HCT116 (cell line): ENCODE data around the gene UTP20. TPM values are rescaled to one million over a fixed set of nuclear protein-coding genes. Genes with fewer than 3 reads are reported as not detected.

Source experiments
- ATAC-seq: fragments of 200-7000 bp; cut with Tn5 transposase; 2 replicates; pipeline ENCODE4 v1.9.1; 2020; ENCODE audit warnings: mild to moderate bottlenecking, moderate library complexity
- BruUV-seq: library from RNA; stranded (reverse); fragments of 400-500 nt; replicated peaks from 2 replicates; lab custom pipeline; 2021; lab: Mats Ljungman, UMichigan
- CTCF ChIA-PET: fragments of 300-600 bp; sonication (Branson Sonifier 250); formaldehyde crosslinking; loops from one replicate; lab custom pipeline; 2021; ENCODE audit warnings: antibody characterized with exemption; lab: Charles Lee
- POLR2A ChIA-PET: fragments of 300-600, 350-600 bp; sonication (Branson Sonifier 250); formaldehyde crosslinking; loops from one replicate; lab custom pipeline; 2021; ENCODE audit warnings: antibody characterized with exemption; lab: Charles Lee
- RAD21 ChIA-PET, 2 experiments: fragments of 300-600 bp; sonication (Branson Sonifier 250); formaldehyde crosslinking; loops; one replicate each; lab custom pipeline; 2023; ENCODE audit warnings: low total read pairs in 2 of 2; ENCODE audit not compliant: uncharacterized antibody in 2 of 2, unreplicated experiment in 2 of 2, low non-redundant PET in 1 of 2; lab: Charles Lee
- DNase-seq: peaks from one replicate; pipeline ENCODE4 v3.0.0-alpha.2; 2010; ENCODE audit warnings: low read depth, low spot score
- H2AFZ ChIP-seq: fragments of 200-600 bp; shearing (Covaris generic), sonication (generic); 2 replicates; pipeline ENCODE4 v1.6.1; 2017; ENCODE audit warnings: low read depth, mixed run types, mixed read lengths, antibody characterized with exemption, low read length; ENCODE audit not compliant: poor library complexity, severe bottlenecking
- H3K27ac ChIP-seq: 2 replicates; pipeline ENCODE4 v1.5.1; 2012; ENCODE audit warnings: low read depth, low read length
- H3K27me3 ChIP-seq: fragments of 200-600 bp; sonication (generic); 2 replicates; pipeline ENCODE4 v1.6.1; 2016; ENCODE audit warnings: mixed run types, low read length, mixed read lengths; ENCODE audit not compliant: insufficient read depth
- H3K36me3 ChIP-seq, 2 experiments: fragments of 200-500 bp in 1 of 2; fragments of 200-600 bp in 1 of 2; sonication (Bioruptor generic) in 1 of 2; sonication (generic) in 1 of 2; 2 replicates each; pipeline versions ENCODE4 v1.5.1 to v1.6.1; 2014 to 2016; ENCODE audit warnings: low read length in 2 of 2, inconsistent platforms in 1 of 2, mixed read lengths in 1 of 2, mixed run types in 1 of 2; ENCODE audit not compliant: insufficient read depth in 2 of 2, control insufficient read depth in 1 of 2
- H3K4me1 ChIP-seq, 2 experiments: fragments of 200-600 bp in 1 of 2; sonication (generic) in 1 of 2; 2 replicates each; pipeline versions ENCODE4 v1.5.1 to v1.6.1; 2012 to 2017; ENCODE audit warnings: low read length in 2 of 2, inconsistent platforms in 1 of 2, mild to moderate bottlenecking in 1 of 2, mixed read lengths in 1 of 2, mixed run types in 1 of 2, moderate library complexity in 1 of 2; ENCODE audit not compliant: insufficient read depth in 2 of 2, control insufficient read depth in 1 of 2
- H3K4me2 ChIP-seq: fragments of 200-600 bp; sonication (generic); 2 replicates; pipeline ENCODE4 v1.6.1; 2017; ENCODE audit warnings: mixed run types, low read length, mixed read lengths
- H3K4me3 ChIP-seq, 2 experiments: fragments of 200-600 bp in 1 of 2; sonication (generic) in 1 of 2; replicated peaks in 1 of 2; 2 replicates each; pipeline ENCODE4 v1.5.1; 2011 to 2016; ENCODE audit warnings: low read length in 2 of 2, control low read depth in 1 of 2, low read depth in 1 of 2, mild to moderate bottlenecking in 1 of 2, mixed read lengths in 1 of 2, mixed run types in 1 of 2
- H3K79me2 ChIP-seq: fragments of 200-600 bp; sonication (generic); 2 replicates; pipeline ENCODE4 v1.6.1; 2017; ENCODE audit warnings: mild to moderate bottlenecking, mixed run types, low read length, moderate library complexity, mixed read lengths; ENCODE audit not compliant: insufficient read depth
- H3K9ac ChIP-seq: fragments of 200-600 bp; sonication (generic); 2 replicates; pipeline ENCODE4 v1.6.1; 2016; ENCODE audit warnings: low read length, mixed read lengths
- H3K9me2 ChIP-seq: fragments of 200-600 bp; sonication (generic), shearing (Covaris generic); 2 replicates; pipeline ENCODE4 v1.6.1; 2017; ENCODE audit warnings: mixed run types, mild to moderate bottlenecking, moderate library complexity; ENCODE audit not compliant: insufficient read depth
- H3K9me3 ChIP-seq, 2 experiments: fragments of 200-500 bp in 1 of 2; fragments of 200-600 bp in 1 of 2; sonication (Bioruptor generic) in 1 of 2; sonication (generic) in 1 of 2; 2 replicates each; pipeline ENCODE4 v1.6.1; 2014 to 2017; ENCODE audit warnings: low read length in 2 of 2, mixed read lengths in 2 of 2, inconsistent platforms in 1 of 2, low read depth in 1 of 2, mild to moderate bottlenecking in 1 of 2, mixed run types in 1 of 2, moderate library complexity in 1 of 2; ENCODE audit not compliant: control insufficient read depth in 1 of 2, insufficient read depth in 1 of 2
- H4K20me1 ChIP-seq: fragments of 200-600 bp; sonication (generic), shearing (Covaris generic); 2 replicates; pipeline ENCODE4 v1.6.1; 2017; ENCODE audit warnings: mixed run types, mild to moderate bottlenecking, moderate library complexity; ENCODE audit not compliant: insufficient read depth
- ATF3 ChIP-seq: IDR thresholded peaks from 2 replicates; pipeline ENCODE4 v1.6.1; 2012
- CEBPB ChIP-seq: IDR thresholded peaks from 2 replicates; pipeline ENCODE4 v1.6.1; 2012; ENCODE audit warnings: low read depth
- CTCF ChIP-seq, 3 experiments: fragments of 200-600 bp in 1 of 3; sonication (generic) in 1 of 3; IDR thresholded peaks in 2 of 3; conservative IDR thresholded peaks in 1 of 3; 2 replicates each; pipeline ENCODE4 v1.5.1; 2012 to 2017; ENCODE audit warnings: low read depth in 2 of 3, low read length in 2 of 3, antibody characterized with exemption in 1 of 3, borderline replicate concordance in 1 of 3, control low read depth in 1 of 3, mild to moderate bottlenecking in 1 of 3, mixed read lengths in 1 of 3, mixed run types in 1 of 3, moderate library complexity in 1 of 3; ENCODE audit not compliant: insufficient read depth in 1 of 3
- FOSL1 ChIP-seq: IDR thresholded peaks from 2 replicates; pipeline ENCODE4 v1.6.1; 2012; ENCODE audit warnings: low read depth
- JUND ChIP-seq: IDR thresholded peaks from 2 replicates; pipeline ENCODE4 v1.6.1; 2012
- RAD21 ChIP-seq: IDR thresholded peaks from 2 replicates; pipeline ENCODE4 v1.6.1; 2012; ENCODE audit warnings: low read depth, mild to moderate bottlenecking
- REST ChIP-seq: IDR thresholded peaks from 2 replicates; pipeline ENCODE4 v1.6.1; 2012; ENCODE audit warnings: low read depth
- SP1 ChIP-seq: IDR thresholded peaks from 2 replicates; pipeline ENCODE4 v1.6.1; 2012; ENCODE audit warnings: low read depth
- TCF7L2 ChIP-seq: IDR thresholded peaks from 2 replicates; pipeline ENCODE4 v1.7.0; 2011; ENCODE audit warnings: borderline replicate concordance, inconsistent platforms; ENCODE audit not compliant: insufficient read depth, insufficient read length; ENCODE audit errors: extremely low read depth
- ZBTB33 ChIP-seq: IDR thresholded peaks from 2 replicates; pipeline ENCODE4 v1.6.1; 2011; ENCODE audit warnings: mild to moderate bottlenecking, low read length, moderate library complexity; ENCODE audit not compliant: insufficient replicate concordance; ENCODE audit errors: extremely low read depth
- ZNF274 ChIP-seq: fragments of 200-500 bp; sonication (Bioruptor generic); IDR thresholded peaks from 2 replicates; pipeline ENCODE4 v1.6.1; 2014; ENCODE audit warnings: mild to moderate bottlenecking, low read depth, low read length, inconsistent platforms
- intact Hi-C: fragments of 100-400 bp; cut with micrococcal nuclease; formaldehyde crosslinking; loops from 2 replicates; pipeline ENCODE4 v1.10.0; 2022
- total RNA-seq: library from RNA; stranded (reverse); gene quantifications from one replicate; pipeline ENCODE4 v1.2.1, GENCODE V29; 2021; ENCODE audit not compliant: unreplicated experiment

Gene UTP20
- total RNA-seq, 1 experiment from 2014 or later = 19.3 TPM

- H4K20me1 ChIP-seq = no peaks in the 10 kb centered on the region
- no peak overlapping the region for H3K9ac ChIP-seq
- no peak overlapping the region for H3K4me3 ChIP-seq
- DNase-seq = no peak
- RAD21 ChIA-PET = no interaction called here
- CTCF ChIA-PET = no interaction called here
- intact Hi-C loops = no loop called here
- H3K4me2 ChIP-seq = no peak overlapping the region
- TF ChIP-seq TCF7L2 (no peak), ZNF274 (no peak), ZBTB33 (no peak), RAD21 (no peak), CEBPB (no peak), REST (no peak), CTCF (IDR thresholded peaks at IDR 0.05 in 2 of 3, conservative IDR thresholded peaks at IDR 0.05 in 1 of 3; ENCODE audit: borderline replicate concordance in 1 of 3, insufficient read depth in 1 of 3, low read depth in 2 of 3, low read length in 2 of 3) (no peak), JUND (no peak), ATF3 (no peak), SP1 (no peak), FOSL1 (no peak)
- POLR2A ChIA-PET = no interaction called here
- no peak overlapping the region for H3K27ac ChIP-seq
- no peaks in the 10 kb centered on the region for H3K4me1 ChIP-seq
- BruUV-seq = no TSS peak
- no peaks in the 10 kb centered on the region for H3K9me3 ChIP-seq
- no peaks in the 10 kb centered on the region for H3K27me3 ChIP-seq
- H3K9me2 ChIP-seq = no peaks in the 10 kb centered on the region
- no peaks in the 10 kb centered on the region for H3K79me2 ChIP-seq
- H2AFZ ChIP-seq = no peak overlapping the region
- H3K36me3 ChIP-seq = no peaks in the 10 kb centered on the region
- ATAC-seq = no peak
Measured at GRCh38 chr12:101235686-101236085, 44.2 kb upstream of the UTP20 start.
